Measurements from ENCODE around the gene ENOX1. TPM values are rescaled to one million over a fixed set of nuclear protein-coding genes. Genes with fewer than 3 reads are reported as not detected.

Gene ENOX1
- total RNA-seq, 6 experiments from 2014 or later = 0.50 to 3.2 (median 0.64) TPM

DNA sequence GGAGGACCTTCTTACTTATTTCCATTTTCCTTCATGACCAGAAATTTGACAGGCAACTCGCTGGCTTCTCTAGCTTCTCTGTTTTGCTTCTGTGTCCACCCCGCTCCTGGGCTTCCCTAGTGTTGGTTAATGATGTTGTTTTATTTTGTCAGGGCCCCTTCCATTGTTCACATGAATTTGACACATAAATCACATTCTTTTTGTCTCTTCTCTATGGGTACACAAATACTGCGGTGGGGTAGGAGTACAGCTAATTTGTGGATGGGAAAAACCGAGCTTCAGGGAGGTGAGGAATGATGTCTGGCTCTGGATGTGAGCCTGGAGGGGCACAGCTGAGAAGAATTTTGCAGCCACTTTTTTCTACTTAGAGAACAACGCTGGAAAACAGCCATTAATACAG lies 563.6 kb downstream of the ENOX1 start:
- no peak overlapping the region for H3K4me3 Mint-ChIP-seq
- peaks cover 6% of the 10 kb centered on the region for H3K27me3 Mint-ChIP-seq (ENCODE audit: insufficient read depth)
- H3K4me1 Mint-ChIP-seq (ENCODE audit: low read depth) = peaks cover 7% of the 10 kb centered on the region; the same call in 1 of the 2 replicates
- H3K27ac Mint-ChIP-seq = no peak overlapping the region
- no peaks in the 10 kb centered on the region for H3K9me3 Mint-ChIP-seq
- DNase-seq = no peak
- no peaks in the 10 kb centered on the region for H3K36me3 Mint-ChIP-seq (ENCODE audit: low read depth)
- TF ChIP-seq, protein P1, sequence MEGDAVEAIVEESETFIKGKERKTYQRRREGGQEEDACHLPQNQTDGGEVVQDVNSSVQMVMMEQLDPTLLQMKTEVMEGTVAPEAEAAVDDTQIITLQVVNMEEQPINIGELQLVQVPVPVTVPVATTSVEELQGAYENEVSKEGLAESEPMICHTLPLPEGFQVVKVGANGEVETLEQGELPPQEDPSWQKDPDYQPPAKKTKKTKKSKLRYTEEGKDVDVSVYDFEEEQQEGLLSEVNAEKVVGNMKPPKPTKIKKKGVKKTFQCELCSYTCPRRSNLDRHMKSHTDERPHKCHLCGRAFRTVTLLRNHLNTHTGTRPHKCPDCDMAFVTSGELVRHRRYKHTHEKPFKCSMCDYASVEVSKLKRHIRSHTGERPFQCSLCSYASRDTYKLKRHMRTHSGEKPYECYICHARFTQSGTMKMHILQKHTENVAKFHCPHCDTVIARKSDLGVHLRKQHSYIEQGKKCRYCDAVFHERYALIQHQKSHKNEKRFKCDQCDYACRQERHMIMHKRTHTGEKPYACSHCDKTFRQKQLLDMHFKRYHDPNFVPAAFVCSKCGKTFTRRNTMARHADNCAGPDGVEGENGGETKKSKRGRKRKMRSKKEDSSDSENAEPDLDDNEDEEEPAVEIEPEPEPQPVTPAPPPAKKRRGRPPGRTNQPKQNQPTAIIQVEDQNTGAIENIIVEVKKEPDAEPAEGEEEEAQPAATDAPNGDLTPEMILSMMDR (IDR thresholded peaks at IDR 0.05) = no peak

DNA sequence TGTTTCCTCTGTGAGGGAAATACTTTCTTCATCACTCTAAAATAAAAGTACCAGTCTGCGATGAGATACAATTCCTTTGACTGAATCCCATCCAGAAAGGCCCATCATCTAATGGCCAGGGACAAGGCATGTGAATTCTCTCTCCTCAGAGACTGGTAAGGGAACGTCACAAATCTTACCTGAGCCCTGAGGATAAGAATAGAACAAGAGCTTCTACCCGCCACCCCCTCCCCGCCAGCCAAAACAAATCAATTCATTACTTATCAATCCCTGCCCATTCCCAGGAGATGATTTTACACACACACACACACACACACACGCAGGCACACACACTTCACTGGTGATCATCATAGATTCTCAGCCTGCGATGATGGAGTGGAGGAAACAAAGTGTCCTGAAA lies 564.7 kb downstream of the ENOX1 start:
- H3K27me3 Mint-ChIP-seq (ENCODE audit: insufficient read depth) = peaks cover 6% of the 10 kb centered on the region
- DNase-seq = no peak
- H3K36me3 Mint-ChIP-seq (ENCODE audit: low read depth) = no peaks in the 10 kb centered on the region
- no peak overlapping the region for H3K4me3 Mint-ChIP-seq
- H3K27ac Mint-ChIP-seq = no peak overlapping the region
- TF ChIP-seq, protein P1 (IDR thresholded peaks at IDR 0.05) = no peak
- H3K9me3 Mint-ChIP-seq = no peaks in the 10 kb centered on the region
- H3K4me1 Mint-ChIP-seq (ENCODE audit: low read depth) = no peaks in the 10 kb centered on the region

DNA sequence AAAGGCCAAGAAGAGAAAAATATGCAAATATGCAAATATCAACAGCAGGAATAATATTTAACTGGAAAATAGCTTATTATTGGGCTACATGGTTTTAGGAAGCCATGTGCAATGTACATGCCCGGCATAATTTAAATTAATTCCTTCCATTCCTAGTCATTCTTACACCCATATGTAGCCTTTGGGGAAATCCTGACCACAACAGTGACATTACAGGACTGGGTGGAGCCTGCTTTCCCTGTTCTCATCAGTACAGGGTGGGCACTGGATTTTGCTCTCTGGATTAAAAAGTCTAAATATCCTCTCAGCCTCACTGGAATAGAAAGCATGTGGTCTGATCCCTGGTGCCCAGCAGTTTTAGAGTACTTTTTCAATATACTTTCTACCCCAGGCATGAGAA lies 565.2 kb downstream of the ENOX1 start:
- DNase-seq = no peak
- Mint-ChIP-seq H3K27me3 (ENCODE audit: insufficient read depth) (peaks cover 6% of the 10 kb centered on the region), H3K4me3 (no peak overlapping the region), H3K27ac (no peak overlapping the region), H3K4me1 (ENCODE audit: low read depth) (no peaks in the 10 kb centered on the region), H3K36me3 (ENCODE audit: low read depth) (no peaks in the 10 kb centered on the region), H3K9me3 (no peaks in the 10 kb centered on the region)
- TF ChIP-seq, protein P1 (IDR thresholded peaks at IDR 0.05) = no peak

DNA sequence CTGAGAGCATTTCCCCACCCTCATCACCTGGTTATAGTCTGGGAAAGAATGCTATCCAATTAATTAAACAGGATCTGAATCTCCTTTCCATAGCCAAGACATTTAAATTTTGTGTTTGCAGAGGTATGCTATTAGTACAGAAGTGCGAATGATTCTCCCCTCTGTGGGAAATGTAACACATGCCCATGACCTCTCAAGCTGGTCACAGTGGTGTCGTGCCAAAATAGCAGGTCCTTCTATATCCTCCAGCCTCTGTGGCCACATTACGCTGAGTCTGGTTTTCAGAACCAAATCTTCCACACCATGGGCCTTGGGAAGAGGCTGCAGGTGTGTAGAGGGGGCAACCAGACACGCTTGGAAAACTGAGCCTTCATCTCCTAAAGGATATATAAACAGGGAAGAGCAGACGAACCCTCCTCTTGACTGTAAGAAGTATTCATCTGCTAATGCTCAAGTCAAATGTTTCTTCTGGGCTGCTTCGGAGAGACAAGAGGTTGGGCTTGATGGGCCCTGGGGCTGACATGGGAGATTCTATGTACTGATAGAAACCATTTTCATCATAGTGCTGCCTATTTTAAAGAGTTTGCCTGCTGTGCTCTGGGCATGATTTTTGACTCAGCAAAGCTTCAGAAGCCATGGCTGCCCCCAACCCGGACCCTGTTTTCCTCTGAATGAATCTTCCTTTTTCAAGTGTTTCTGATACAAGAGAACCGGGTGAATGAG lies 565.7 kb downstream of the ENOX1 start:
- Mint-ChIP-seq H3K9me3 (no peaks in the 10 kb centered on the region), H3K27me3 (ENCODE audit: insufficient read depth) (peaks cover 6% of the 10 kb centered on the region), H3K36me3 (ENCODE audit: low read depth) (no peaks in the 10 kb centered on the region), H3K4me3 (no peak overlapping the region), H3K27ac (no peak overlapping the region), H3K4me1 (ENCODE audit: low read depth) (no peaks in the 10 kb centered on the region)
- DNase-seq = no peak
- TF ChIP-seq, protein P1 (IDR thresholded peaks at IDR 0.05) = no peak

DNA sequence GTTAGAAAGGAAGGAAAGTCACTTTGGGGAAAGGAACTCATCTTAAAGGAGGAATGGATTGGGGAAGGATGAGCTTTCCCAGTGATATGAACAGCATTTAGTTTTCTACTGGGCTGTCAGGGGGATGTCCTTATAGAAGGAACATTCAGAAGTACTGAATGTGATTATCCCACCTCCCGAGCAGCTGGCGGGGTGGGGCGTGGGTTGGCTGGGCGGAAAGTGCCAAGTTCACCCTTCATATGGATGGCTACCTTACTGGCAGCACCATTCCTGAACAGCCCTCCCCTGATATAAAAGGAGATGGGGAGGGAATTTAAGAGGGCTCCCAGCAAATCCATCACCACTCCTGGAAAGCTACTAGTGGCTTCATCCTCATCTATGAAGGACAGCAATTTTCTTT lies 572.6 kb downstream of the ENOX1 start:
- TF ChIP-seq, protein P1 (IDR thresholded peaks at IDR 0.05) = no peak
- Mint-ChIP-seq H3K4me3 (no peak overlapping the region), H3K27me3 (ENCODE audit: insufficient read depth) (no peaks in the 10 kb centered on the region; the same call in 1 of the 2 replicates), H3K36me3 (ENCODE audit: low read depth) (no peaks in the 10 kb centered on the region), H3K4me1 (ENCODE audit: low read depth) (no peaks in the 10 kb centered on the region), H3K27ac (no peak overlapping the region), H3K9me3 (no peaks in the 10 kb centered on the region)
- DNase-seq = no peak
